Activated T-helper 9 cell treated with anti-CD3 and anti-CD28 coated beads, Interleukin-2, amount 50 U/mL, for 16 hours (primary cell): Measurements from ENCODE around the gene GABRR2.
A peak's percentile ranks its signal among the peaks of the same experiment; 100 is the strongest.
"Not testable (repeated sequence)": the region's sequence is repeated elsewhere in the genome, so short reads cannot be mapped to it uniquely, and the experiment has no call there.

Source experiments
- DNase-seq: peaks from one replicate; pipeline ENCODE4 v3.0.0-alpha.2; 2020; ENCODE audit warnings: low read depth

Gene GABRR2

GRCh38 chr6:89323511-89323971 lies 8.4 kb upstream of the GABRR2 start:
- DNase-seq: no peak

- DNase-seq: no peak
Observed at GRCh38 chr6:89321131-89321970, 6.3 kb upstream of the GABRR2 start.

- no peak for DNase-seq
Observed at GRCh38 chr6:89320012-89320559, 5.0 kb upstream of the GABRR2 start.

GRCh38 chr6:89317067-89317466 lies 2.0 kb upstream of the GABRR2 start:
- no peak for DNase-seq

GRCh38 chr6:89314692-89315091 lies 407 bp downstream of the GABRR2 start:
- DNase-seq: no peak

- DNase-seq: no peak
Observed at GRCh38 chr6:89313006-89313405, 2.1 kb downstream of the GABRR2 start.

- no peak for DNase-seq
Observed at GRCh38 chr6:89311853-89312531, 3.1 kb downstream of the GABRR2 start.

GRCh38 chr6:89311530-89311852 lies 3.6 kb downstream of the GABRR2 start:
- DNase-seq: no peak

- DNase-seq: no peak
Observed at GRCh38 chr6:89310929-89311328, 4.2 kb downstream of the GABRR2 start.

GRCh38 chr6:89308525-89309395 lies 6.3 kb downstream of the GABRR2 start:
- no peak for DNase-seq

GRCh38 chr6:89304517-89304916 lies 10.6 kb downstream of the GABRR2 start:
- DNase-seq: not testable (repeated sequence)

- no peak for DNase-seq
Observed at GRCh38 chr6:89302936-89303335, 12.2 kb downstream of the GABRR2 start.

GRCh38 chr6:89302195-89302770 lies 12.8 kb downstream of the GABRR2 start:
- no peak for DNase-seq

- no peak for DNase-seq
Observed at GRCh38 chr6:89301586-89302194, 13.4 kb downstream of the GABRR2 start.

- no peak for DNase-seq
Observed at GRCh38 chr6:89299466-89299850, 15.6 kb downstream of the GABRR2 start.

- DNase-seq: no peak
Observed at GRCh38 chr6:89298680-89299465, 16.2 kb downstream of the GABRR2 start.

- peak; percentile 51 for DNase-seq
Observed at GRCh38 chr6:89297695-89298351, 17.3 kb downstream of the GABRR2 start.

GRCh38 chr6:89295981-89296380 lies 19.1 kb downstream of the GABRR2 start:
- no peak for DNase-seq

- DNase-seq: not testable (repeated sequence)
Observed at GRCh38 chr6:89295116-89295515, 20.0 kb downstream of the GABRR2 start.

- no peak for DNase-seq
Observed at GRCh38 chr6:89291256-89291819, 23.8 kb downstream of the GABRR2 start.
